Measurements from ENCODE around the gene CLPX.

The CLPX gene

GRCh38 chr15:65222891-65223290, 37.7 kb upstream of the CLPX start:
- no peak for TF ChIP-seq CTCF (IDR thresholded peaks at IDR 0.05; ENCODE audit: low read depth, low read length, missing control alignments)
- DNase-seq (ENCODE audit: low read depth) = no peak

GRCh38 chr15:65221697-65222096, 36.6 kb upstream of the CLPX start:
- no peak for DNase-seq (ENCODE audit: low read depth)
- TF ChIP-seq CTCF (IDR thresholded peaks at IDR 0.05; ENCODE audit: low read depth, low read length, missing control alignments) = no peak
- no peak overlapping the region for H3K4me3 ChIP-seq (ENCODE audit: low read depth, low read length)
- in situ Hi-C loops (cut with HindIII; ENCODE audit: low sequenced_read_pairs) = no loop called here

More at GRCh38 chr15:65222891-65223290, 37.7 kb upstream of the CLPX start:
- no peak overlapping the region for H3K4me3 ChIP-seq (ENCODE audit: low read depth, low read length)
- in situ Hi-C loops (cut with HindIII; ENCODE audit: low sequenced_read_pairs) = no loop called here

- no peak for DNase-seq (ENCODE audit: low read depth)
- in situ Hi-C loops (cut with HindIII; ENCODE audit: low sequenced_read_pairs) = no loop called here
- no peak overlapping the region for H3K4me3 ChIP-seq (ENCODE audit: low read depth, low read length)
- no peak for TF ChIP-seq CTCF (IDR thresholded peaks at IDR 0.05; ENCODE audit: low read depth, low read length, missing control alignments)
These were observed 34.0 kb upstream of the CLPX start for GRCh38 chr15:65219137-65219536.

GRCh38 chr15:65217526-65218482, 32.7 kb upstream of the CLPX start:
- H3K4me3 ChIP-seq (ENCODE audit: low read depth, low read length) = no peak overlapping the region
- TF ChIP-seq CTCF (IDR thresholded peaks at IDR 0.05; ENCODE audit: low read depth, low read length, missing control alignments) = no peak
- no peak for DNase-seq (ENCODE audit: low read depth)
- in situ Hi-C loops (cut with HindIII; ENCODE audit: low sequenced_read_pairs) = no loop called here

- H3K4me3 ChIP-seq (ENCODE audit: low read depth, low read length) = no peak overlapping the region
- no peak for DNase-seq (ENCODE audit: low read depth)
- in situ Hi-C loops (cut with HindIII; ENCODE audit: low sequenced_read_pairs) = no loop called here
- TF ChIP-seq CTCF (IDR thresholded peaks at IDR 0.05; ENCODE audit: low read depth, low read length, missing control alignments) = no peak
These were observed 30.4 kb upstream of the CLPX start for GRCh38 chr15:65215496-65215895.

GRCh38 chr15:65214010-65214409, 28.9 kb upstream of the CLPX start:
- in situ Hi-C loops (cut with HindIII; ENCODE audit: low sequenced_read_pairs) = no loop called here
- H3K4me3 ChIP-seq (ENCODE audit: low read depth, low read length) = no peak overlapping the region
- no peak for DNase-seq (ENCODE audit: low read depth)
- TF ChIP-seq CTCF (IDR thresholded peaks at IDR 0.05; ENCODE audit: low read depth, low read length, missing control alignments) = no peak

All from astrocyte of the cerebellum (primary cell).